HG02870 (cell line): ENCODE results near the gene PCDH17.

Source experiments
- ATAC-seq: cut with Tn5 transposase; IDR thresholded peaks from one replicate; pipeline ENCODE4 v1.9.1; 2021; ENCODE audit warnings: mild to moderate bottlenecking, moderate library complexity; ENCODE audit not compliant: unreplicated experiment

PCDH17 gene

GRCh38 chr13:57633950-57634838, 2.6 kb downstream of the PCDH17 start:
- ATAC-seq = no peak

GRCh38 chr13:57634839-57635165, 3.3 kb downstream of the PCDH17 start:
- ATAC-seq = no peak

- no peak for ATAC-seq
Measured at GRCh38 chr13:57635541-57636085, 4.1 kb downstream of the PCDH17 start.

GRCh38 chr13:57636816-57637215, 5.3 kb downstream of the PCDH17 start:
- no peak for ATAC-seq

GRCh38 chr13:57637515-57637914, 6.0 kb downstream of the PCDH17 start:
- ATAC-seq = no peak

- no peak for ATAC-seq
Measured at GRCh38 chr13:57638186-57638890, 6.8 kb downstream of the PCDH17 start.

GRCh38 chr13:57640607-57641006, 9.1 kb downstream of the PCDH17 start:
- no peak for ATAC-seq

- ATAC-seq = no peak
Measured at GRCh38 chr13:57641051-57641450, 9.5 kb downstream of the PCDH17 start.

- ATAC-seq = no peak
Measured at GRCh38 chr13:57644106-57644505, 12.6 kb downstream of the PCDH17 start.

GRCh38 chr13:57653229-57653989, 21.9 kb downstream of the PCDH17 start:
- no peak for ATAC-seq

- no peak for ATAC-seq
Measured at GRCh38 chr13:57665481-57665880, 33.9 kb downstream of the PCDH17 start.

GRCh38 chr13:57666131-57666953, 34.8 kb downstream of the PCDH17 start:
- no peak for ATAC-seq

GRCh38 chr13:57672168-57672567, 40.6 kb downstream of the PCDH17 start:
- ATAC-seq = no peak

- ATAC-seq = no peak
Measured at GRCh38 chr13:57673197-57673596, 41.7 kb downstream of the PCDH17 start.

- no peak for ATAC-seq
Measured at GRCh38 chr13:57675526-57675925, 44.0 kb downstream of the PCDH17 start.

- no peak for ATAC-seq
Measured at GRCh38 chr13:57680609-57681008, 49.1 kb downstream of the PCDH17 start.

- no peak for ATAC-seq
Measured at GRCh38 chr13:57682128-57682716, 50.7 kb downstream of the PCDH17 start.

GRCh38 chr13:57698851-57699250, 67.3 kb downstream of the PCDH17 start:
- ATAC-seq = no peak

GRCh38 chr13:57704031-57704430, 72.5 kb downstream of the PCDH17 start:
- ATAC-seq = no peak

GRCh38 chr13:57716295-57716694, 84.8 kb downstream of the PCDH17 start:
- no peak for ATAC-seq
